SK-N-SH (cell line): ENCODE data around the gene PSME4.
"Not testable (repeated sequence)": the region's sequence is repeated elsewhere in the genome, so short reads cannot be mapped to it uniquely, and the experiment has no call there.

Source experiments
- CHD2 ChIP-seq: fragments of 150-350 bp; IDR thresholded peaks from 2 replicates; pipeline ENCODE4 v1.6.1; 2018; ENCODE audit warnings: low read length; ENCODE audit not compliant: partially characterized antibody
- CTCF ChIP-seq: fragments of 200-600 bp; sonication (generic); IDR thresholded peaks from 2 replicates; pipeline ENCODE4 v1.6.1; 2017; ENCODE audit warnings: antibody characterized with exemption, mild to moderate bottlenecking, moderate library complexity
- EP300 ChIP-seq, 2 experiments: IDR thresholded peaks; 2 replicates each; pipeline versions ENCODE4 v1.4.0 to v1.6.1; 2012; ENCODE audit warnings: borderline replicate concordance in 1 of 2, low read depth in 1 of 2, low read length in 1 of 2
- MAX ChIP-seq: IDR thresholded peaks from 2 replicates; pipeline ENCODE4 v1.4.0; 2012; ENCODE audit warnings: low read depth
- MXI1 ChIP-seq: IDR thresholded peaks from 2 replicates; pipeline ENCODE4 v1.6.1; 2012; ENCODE audit warnings: mild to moderate bottlenecking, low read depth, low read length, improper control_type of control experiment
- POLR2AphosphoS5 ChIP-seq: IDR thresholded peaks from 2 replicates; pipeline ENCODE4 v1.6.1; 2012; ENCODE audit warnings: low read depth, low read length
- REST ChIP-seq: IDR thresholded peaks from 2 replicates; pipeline ENCODE4 v1.6.1; 2012; ENCODE audit warnings: mild to moderate bottlenecking, low read depth, low read length, moderate library complexity
- RXRA ChIP-seq: IDR thresholded peaks from 2 replicates; pipeline ENCODE4 v1.4.0; 2012; ENCODE audit warnings: low read depth, mild to moderate bottlenecking, borderline replicate concordance
- ZBTB33 ChIP-seq: IDR thresholded peaks from 2 replicates; pipeline ENCODE4 v1.4.0; 2012; ENCODE audit warnings: low read depth, borderline replicate concordance

GRCh38 chr2:53961478-53962216, 9.1 kb downstream of the PSME4 start:
- not testable (repeated sequence) for TF ChIP-seq CTCF; CHD2; EP300 (IDR thresholded peaks at IDR 0.05; ENCODE audit: borderline replicate concordance in 1 of 2, low read depth in 1 of 2, low read length in 1 of 2); REST; POLR2AphosphoS5; RXRA; MXI1; MAX; ZBTB33
